HG02642 (cell line): ENCODE results near the gene ME2.
"Not testable (repeated sequence)": the region's sequence is repeated elsewhere in the genome, so short reads cannot be mapped to it uniquely, and the experiment has no call there.

Source experiments
- ATAC-seq: cut with Tn5 transposase; IDR thresholded peaks from one replicate; pipeline ENCODE4 v1.9.1; 2021; ENCODE audit warnings: mild to moderate bottlenecking; ENCODE audit not compliant: unreplicated experiment, poor library complexity

The ME2 gene

GRCh38 chr18:50909261-50909660 is 30.3 kb downstream of the ME2 start:
- ATAC-seq: no peak

GRCh38 chr18:50911006-50911405 is 32.1 kb downstream of the ME2 start:
- ATAC-seq: no peak

- ATAC-seq: no peak
Measured at GRCh38 chr18:50917021-50917420, 38.1 kb downstream of the ME2 start.

GRCh38 chr18:50918153-50918552 is 39.2 kb downstream of the ME2 start:
- ATAC-seq: no peak

DNA sequence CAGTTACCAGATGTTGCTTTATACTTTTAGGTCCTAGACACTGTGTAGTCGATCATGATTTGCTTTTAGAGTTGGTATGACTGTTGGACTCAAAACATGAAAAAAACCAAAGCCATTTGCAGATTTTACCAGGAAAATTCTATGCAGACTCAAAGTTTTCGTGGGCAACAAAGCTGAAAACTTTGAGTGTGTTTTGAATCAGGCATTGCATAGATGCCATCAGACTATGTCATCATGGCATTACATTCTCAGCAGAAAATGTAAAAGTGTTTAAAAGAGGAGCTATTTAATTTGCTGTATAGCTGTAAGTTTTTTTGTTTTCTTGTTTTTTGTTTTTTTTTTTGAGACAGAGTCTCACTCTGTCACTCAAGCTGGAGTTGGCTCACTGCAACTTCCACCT is 45.5 kb downstream of the ME2 start:
- ATAC-seq: no peak

DNA sequence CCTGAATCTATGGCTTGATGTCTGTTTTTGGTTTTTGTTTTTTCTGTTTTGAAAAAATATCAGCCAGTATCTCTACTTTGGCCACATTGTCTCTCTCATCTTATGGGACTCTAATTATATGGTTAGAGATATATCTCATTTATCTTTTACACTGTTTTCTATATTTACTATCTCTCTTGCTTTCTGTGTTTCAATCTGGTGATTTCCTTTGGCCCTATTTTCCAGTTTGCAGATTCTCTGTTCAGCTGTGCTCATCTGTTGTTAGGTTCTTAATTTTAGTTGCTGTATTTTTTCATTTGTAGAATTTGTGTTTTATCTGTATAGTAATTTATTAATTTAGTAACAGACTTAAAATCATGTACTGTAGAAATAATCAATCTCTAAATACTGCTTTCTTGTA is 47.6 kb downstream of the ME2 start:
- ATAC-seq: no peak

DNA sequence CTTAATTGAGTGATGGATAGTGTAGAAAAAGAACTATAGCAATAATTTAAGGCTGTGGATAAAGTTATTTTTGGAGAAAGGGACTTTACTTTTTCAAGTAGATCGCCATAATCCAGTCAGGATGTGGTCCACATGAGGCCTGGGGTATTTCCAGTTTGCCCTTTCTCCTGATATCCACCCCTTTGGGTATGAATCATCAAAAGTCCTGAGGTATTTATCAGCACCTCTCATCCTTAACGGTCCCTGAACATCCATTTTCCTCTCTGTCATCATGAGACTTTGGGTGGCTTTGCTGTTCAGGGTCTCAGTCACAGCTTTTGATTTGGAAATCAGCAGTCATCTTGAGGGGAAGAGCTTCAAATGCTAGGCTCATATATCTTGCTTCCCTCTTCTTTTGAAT is 49.6 kb downstream of the ME2 start:
- ATAC-seq: no peak

DNA sequence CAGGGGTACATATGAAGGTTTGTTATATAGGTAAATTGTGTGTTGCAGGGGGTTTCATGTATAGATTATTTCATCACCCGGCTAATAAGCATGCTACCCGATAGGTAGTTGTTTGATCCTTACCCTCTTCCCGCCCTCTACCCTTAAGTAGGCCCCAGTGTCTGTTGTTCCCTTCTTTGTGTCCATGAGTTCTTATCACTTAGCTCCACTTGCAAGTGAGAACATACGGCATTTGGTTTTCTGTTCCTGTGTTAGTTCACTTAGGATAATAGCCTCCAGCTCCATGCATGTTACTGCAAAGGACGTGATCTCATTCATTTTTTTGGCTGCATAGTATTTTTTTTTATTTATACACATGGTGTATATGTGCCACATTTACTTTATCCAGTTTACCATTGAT is 54.8 kb downstream of the ME2 start:
- no peak for ATAC-seq

GRCh38 chr18:50934545-50935211 is 55.8 kb downstream of the ME2 start:
- no peak for ATAC-seq

DNA sequence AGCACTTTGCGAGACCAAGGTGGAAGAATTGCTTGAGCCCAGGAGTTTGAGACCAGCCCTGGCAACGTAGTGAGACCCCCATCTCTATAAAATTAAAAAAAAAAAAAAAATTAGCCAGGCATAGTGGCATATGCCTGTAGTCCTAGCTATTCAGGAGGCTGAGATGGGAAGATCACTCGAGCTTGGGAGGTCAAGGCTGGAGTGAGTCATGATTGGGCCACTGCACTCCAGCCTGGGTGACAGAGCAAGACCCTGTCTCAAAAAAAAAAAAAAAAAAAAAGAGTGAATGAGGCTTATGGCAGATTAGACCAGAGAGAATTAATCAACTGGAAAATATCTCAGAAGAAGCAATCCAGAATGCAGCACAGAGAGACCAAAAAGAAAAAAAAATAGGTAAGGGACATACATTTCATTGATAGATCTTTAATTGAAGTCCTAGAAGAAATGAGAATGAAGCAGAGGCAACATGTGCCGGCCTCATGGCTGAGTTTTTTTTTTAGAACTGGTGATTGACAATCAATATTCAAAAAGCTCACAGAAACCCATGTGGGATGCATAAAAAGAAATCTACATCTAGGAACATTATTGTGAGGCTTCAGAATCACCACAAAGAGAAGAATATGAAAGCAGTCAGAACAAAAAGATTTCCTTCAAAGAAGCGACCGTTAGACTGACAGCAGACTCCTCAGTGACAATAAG is 56.7 kb downstream of the ME2 start:
- no peak for ATAC-seq

DNA sequence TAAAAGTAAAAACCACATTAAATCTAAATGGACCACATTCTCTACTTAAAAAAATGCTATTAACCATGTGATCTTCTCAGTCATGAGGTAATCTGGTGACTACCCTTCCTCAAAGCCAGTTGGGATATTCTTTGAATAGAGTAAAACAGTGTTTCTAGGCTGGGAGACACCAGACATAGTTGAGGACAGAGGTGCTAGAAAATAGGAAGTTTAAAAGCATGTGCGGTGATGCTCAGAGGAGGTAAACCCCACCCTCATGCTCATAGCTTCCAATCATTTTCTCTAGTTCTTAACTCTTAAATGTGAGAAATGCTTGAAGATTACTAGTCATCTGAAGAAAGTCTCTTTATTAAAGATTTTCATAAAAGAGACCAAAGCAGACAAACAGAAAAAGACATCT is 58.3 kb downstream of the ME2 start:
- ATAC-seq: no peak

- ATAC-seq: no peak
Measured at GRCh38 chr18:50938912-50939311, 60.0 kb downstream of the ME2 start.

DNA sequence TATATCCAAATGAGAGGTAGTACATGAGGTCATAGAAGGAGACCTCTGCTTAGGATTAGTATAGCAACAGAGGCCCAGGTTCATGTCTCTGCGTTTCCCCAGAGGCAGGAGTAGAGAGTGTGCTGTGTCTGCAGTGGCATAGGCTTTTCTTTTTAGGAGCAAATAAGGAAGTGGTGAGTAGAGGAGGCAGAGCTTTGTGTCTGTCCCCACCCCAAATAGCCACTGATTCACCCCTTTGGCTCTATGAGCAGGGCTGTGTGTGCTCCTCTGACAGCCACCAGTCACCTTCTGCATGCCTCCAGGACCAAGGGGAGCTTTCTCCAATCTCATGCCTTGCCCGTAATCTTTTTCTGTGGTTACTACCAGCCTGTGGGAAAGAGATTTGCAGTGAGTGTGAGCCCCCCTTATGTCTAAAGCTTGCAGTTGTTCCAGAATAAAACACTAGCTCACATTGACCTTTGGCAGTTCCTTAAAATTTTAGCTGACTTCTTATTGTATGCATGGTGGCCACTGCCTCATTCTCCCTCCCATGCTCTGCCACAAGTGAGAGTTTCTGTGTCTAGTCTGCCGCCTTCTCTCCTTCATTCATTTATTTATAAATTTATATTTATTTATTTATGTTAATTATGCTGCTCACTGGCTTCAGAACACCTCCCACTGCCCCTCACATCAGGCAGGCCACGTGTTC is 65.5 kb downstream of the ME2 start:
- no peak for ATAC-seq

- not testable (repeated sequence) for ATAC-seq
Measured at GRCh38 chr18:50945918-50946317, 67.0 kb downstream of the ME2 start.

DNA sequence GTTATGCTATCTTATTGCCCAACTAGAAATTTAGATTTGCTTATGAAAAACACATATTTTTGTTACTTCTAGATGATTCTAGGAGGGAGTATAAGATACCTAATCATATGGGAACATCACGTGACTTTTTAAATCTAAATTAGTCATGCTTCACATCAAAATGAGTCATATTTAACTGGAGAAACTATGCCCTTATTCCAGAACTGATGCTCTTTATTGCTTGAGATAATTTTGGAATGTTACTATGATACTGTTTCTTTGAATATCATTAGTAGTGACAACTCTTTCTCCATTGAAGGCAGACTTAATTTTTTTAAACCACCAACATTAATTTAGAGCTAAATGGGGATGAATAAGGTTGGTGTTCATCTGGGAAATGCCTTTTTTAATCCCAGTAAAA is 69.0 kb downstream of the ME2 start:
- no peak for ATAC-seq

GRCh38 chr18:50949185-50949584 is 70.3 kb downstream of the ME2 start:
- no peak for ATAC-seq

DNA sequence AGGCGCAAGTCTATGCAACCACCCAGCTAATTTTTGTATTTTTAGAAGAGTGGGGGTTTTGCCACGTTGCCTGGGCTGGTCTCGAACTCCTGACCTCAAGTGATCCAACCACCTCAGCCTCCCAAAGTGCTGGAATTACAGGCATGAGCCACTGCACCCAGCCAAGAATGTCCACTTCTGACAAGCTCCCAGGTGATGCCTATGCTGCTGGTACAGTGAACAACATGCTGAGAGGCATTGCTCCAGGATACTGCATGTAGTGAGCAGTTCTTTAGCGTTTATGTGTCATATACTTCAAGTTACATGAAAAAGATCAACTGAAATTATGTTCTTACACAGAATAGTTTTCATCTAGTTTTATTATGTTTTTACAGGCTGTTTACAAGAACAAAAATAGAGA is 71.7 kb downstream of the ME2 start:
- ATAC-seq: no peak

DNA sequence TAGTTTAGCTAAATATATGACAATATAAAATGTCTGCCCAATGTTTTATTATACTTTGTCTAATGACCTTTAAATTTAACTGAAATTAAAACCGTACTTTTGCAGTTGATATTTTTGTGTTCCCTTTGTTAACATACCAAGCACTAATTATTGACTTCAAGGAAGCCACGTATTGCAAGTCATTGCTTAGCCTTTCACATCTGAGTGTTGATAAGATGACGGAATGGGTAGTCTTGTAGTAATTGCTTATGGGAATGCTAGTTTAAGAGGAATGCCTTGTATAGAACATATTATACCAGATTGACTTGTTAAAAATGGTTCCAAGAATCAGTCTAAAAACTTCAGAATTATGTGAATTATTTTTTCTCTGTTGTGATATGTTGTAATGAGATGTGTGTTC is 74.9 kb downstream of the ME2 start:
- no peak for ATAC-seq

GRCh38 chr18:50955253-50955652 is 76.3 kb downstream of the ME2 start:
- ATAC-seq: no peak

DNA sequence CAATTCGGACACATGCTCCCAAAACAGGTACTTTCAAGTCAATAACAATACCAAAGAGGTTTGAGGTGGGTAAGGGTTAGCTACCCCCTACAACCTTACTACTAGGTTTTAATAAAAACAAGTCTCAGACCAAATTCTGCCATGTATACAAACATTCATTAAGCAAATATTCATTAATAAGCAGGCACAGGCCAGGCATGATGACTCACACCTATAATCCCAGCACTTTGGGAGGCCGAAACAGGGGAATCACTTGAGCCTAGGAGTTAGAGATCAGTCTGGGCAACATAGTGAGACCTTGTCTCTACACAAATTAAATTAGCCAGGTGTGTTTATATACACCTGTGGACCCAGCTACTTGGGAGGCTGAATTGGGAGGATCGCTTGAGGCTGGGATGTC is 77.2 kb downstream of the ME2 start:
- ATAC-seq: no peak

DNA sequence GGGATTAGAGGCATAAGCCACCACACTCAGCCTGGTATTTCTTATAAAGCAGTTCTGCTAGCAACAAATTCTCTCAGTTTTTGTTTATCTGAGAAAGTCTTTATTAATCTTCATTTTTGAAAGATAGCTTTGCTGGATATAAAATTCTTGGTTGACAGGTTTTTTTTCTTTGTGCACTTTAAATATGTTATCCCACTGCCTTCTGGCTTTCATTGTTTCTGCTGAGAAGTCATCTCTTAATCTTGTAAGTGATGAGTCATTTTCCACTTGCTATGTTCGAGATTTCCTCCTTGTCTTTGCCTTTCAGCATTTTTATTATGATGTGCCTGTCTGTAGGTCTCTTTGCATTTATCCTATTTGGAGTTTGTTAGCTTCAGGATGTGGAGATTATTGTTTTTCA is 83.1 kb downstream of the ME2 start:
- no peak for ATAC-seq
